HG03060 (cell line): ENCODE data around the gene BTD.

Experiments used
- ATAC-seq: cut with Tn5 transposase; IDR thresholded peaks from one replicate; pipeline ENCODE4 v1.9.1; 2021; ENCODE audit warnings: low read depth, moderate number of reproducible peaks; ENCODE audit not compliant: unreplicated experiment

Gene BTD

GRCh38 chr3:15601399-15602145 is at the start of gene BTD, which contains the start of gene HACL1:
Gene BTD (plus strand): TSS chr3:15601745. CDS start chr3:15635440, 33,695 bp downstream.
Gene HACL1 (minus strand): TSS chr3:15601569. CDS start chr3:15601463, 106 bp downstream.
- ATAC-seq, result peak; percentile 96

GRCh38 chr3:15551902-15552301 is 49.6 kb upstream of the BTD start:
- no peak for ATAC-seq

GRCh38 chr3:15553749-15554148 is 47.8 kb upstream of the BTD start:
- ATAC-seq, result no peak

- ATAC-seq, result peak; percentile 68
Measured at GRCh38 chr3:15556512-15556911, 45.0 kb upstream of the BTD start.

- peak; percentile 57 for ATAC-seq
Measured at GRCh38 chr3:15557511-15557946, 44.0 kb upstream of the BTD start.

- no peak for ATAC-seq
Measured at GRCh38 chr3:15558581-15558980, 43.0 kb upstream of the BTD start.

GRCh38 chr3:15562560-15562959 is 39.0 kb upstream of the BTD start:
- ATAC-seq, result no peak

GRCh38 chr3:15563190-15563589 is 38.4 kb upstream of the BTD start:
- no peak for ATAC-seq

- no peak for ATAC-seq
Measured at GRCh38 chr3:15572138-15572537, 29.4 kb upstream of the BTD start.

GRCh38 chr3:15575446-15575845 is 26.1 kb upstream of the BTD start:
- no peak for ATAC-seq

- no peak for ATAC-seq
Measured at GRCh38 chr3:15576475-15576874, 25.1 kb upstream of the BTD start.

GRCh38 chr3:15578289-15578867 is 23.2 kb upstream of the BTD start:
- ATAC-seq, result no peak

- ATAC-seq, result no peak
Measured at GRCh38 chr3:15579051-15579450, 22.5 kb upstream of the BTD start.

- no peak for ATAC-seq
Measured at GRCh38 chr3:15581471-15582394, 19.8 kb upstream of the BTD start.

- ATAC-seq, result no peak
Measured at GRCh38 chr3:15585111-15585845, 16.3 kb upstream of the BTD start.

GRCh38 chr3:15591242-15591641 is 10.3 kb upstream of the BTD start:
- ATAC-seq, result no peak

GRCh38 chr3:15591928-15592327 is 9.6 kb upstream of the BTD start:
- ATAC-seq, result no peak

- no peak for ATAC-seq
Measured at GRCh38 chr3:15592968-15593367, 8.6 kb upstream of the BTD start.

- no peak for ATAC-seq
Measured at GRCh38 chr3:15595955-15596354, 5.6 kb upstream of the BTD start.

- ATAC-seq, result no peak
Measured at GRCh38 chr3:15601046-15601398, 523 bp upstream of the BTD start.

GRCh38 chr3:15602146-15602536 is 596 bp downstream of the BTD start:
- no peak for ATAC-seq
